C1 segment of cervical spinal cord (tissue), 14 donors: ENCODE measurements around the gene LDLRAD3.
A peak's percentile ranks its signal among the peaks of the same experiment; 100 is the strongest.

Experiments
- DNase-seq, 14 donors: peaks; one replicate each; lab custom pipeline; 2025; lab: John Stamatoyannopoulos, UW

Gene LDLRAD3

DNA sequence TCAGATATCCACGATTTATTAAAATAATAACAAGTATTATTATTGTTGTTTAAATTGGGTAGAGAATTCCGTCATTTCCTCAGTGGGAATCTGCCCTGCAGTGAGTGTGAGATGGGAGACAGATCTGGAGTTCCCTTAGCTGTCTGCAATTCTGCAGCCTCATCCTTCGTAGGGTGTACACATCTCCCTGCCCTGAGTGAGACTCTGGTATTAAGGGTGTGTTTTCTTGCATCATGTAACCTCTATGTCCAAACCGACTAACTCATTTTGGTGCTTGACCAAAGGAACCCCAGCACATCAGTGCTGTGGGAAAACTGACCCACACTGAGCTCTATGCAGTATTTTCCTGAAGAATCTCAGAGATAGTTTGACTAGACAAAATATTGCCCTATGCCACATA is 157.6 kb downstream of the LDLRAD3 start:
- DNase-seq, result no peak

GRCh38 chr11:36102868-36103267 is 159.0 kb downstream of the LDLRAD3 start:
- no peak for DNase-seq

DNA sequence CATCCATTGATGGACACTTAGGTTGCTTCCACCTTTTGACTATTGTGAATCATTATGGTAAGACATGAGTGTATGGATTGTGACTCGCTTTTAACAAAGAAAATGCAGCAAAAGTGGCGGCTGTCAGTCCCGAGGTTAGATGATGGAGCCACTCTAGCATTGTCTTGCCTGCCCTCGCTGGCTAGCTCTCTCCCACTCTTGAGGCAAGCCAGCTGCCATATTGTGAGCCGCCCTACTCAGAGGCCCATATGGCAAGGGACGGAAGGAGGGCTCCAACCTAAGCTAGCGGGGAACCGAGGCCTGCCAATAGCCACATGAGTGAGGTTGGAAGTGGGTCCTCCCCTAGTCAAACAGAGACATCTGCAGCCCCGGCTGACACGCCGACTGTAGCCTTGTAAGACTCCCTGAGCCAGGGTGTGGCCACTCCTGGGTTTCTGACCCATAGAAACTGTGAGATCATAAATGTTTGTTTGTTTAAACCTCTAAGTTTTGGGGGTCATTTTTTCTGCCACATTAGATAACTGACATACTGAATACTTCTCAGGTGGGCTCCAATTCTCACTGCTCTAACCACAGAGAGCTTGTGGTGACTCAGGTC is 160.2 kb downstream of the LDLRAD3 start:
- DNase-seq, result peak in 1 of 14 donors; percentile 21

DNA sequence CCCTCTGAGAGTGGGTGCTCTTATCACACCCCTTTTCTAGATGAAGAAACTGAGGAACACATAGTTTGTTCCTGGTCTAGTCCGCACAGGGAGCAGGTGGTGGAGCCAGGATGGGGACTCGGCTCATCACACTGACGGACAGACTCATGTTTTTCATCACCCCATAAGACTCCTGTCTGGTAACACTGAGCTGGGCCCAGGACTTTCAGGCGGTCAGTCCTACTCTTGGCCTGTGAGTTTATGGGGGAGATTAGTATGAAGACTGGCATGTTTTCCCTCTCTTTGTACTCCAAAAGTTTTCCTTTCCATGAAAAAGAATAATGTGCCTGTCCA is 160.8 kb downstream of the LDLRAD3 start:
- DNase-seq, result no peak

GRCh38 chr11:36105743-36106581 is 162.1 kb downstream of the LDLRAD3 start:
- peak in 5 of 14 donors; percentile 9 to 57 (median 23) for DNase-seq

DNA sequence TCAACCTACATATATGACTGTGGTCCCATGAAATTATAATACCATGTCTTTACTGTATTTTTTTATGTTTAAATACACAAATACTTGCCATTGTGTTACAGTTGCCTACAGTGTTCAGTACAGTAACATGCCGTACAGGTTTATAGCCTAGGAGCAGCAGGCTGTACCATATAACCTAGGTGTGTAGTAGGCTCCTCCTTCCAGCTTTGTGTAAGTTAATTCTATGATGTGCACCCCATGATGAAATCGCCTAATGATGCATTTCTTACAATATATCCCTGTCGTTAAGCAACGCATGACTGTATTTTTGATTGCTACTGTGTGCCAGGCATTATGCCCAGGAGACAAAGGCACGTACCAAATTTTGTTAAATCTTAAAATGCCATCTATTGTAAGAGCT is 163.7 kb downstream of the LDLRAD3 start:
- no peak for DNase-seq

DNA sequence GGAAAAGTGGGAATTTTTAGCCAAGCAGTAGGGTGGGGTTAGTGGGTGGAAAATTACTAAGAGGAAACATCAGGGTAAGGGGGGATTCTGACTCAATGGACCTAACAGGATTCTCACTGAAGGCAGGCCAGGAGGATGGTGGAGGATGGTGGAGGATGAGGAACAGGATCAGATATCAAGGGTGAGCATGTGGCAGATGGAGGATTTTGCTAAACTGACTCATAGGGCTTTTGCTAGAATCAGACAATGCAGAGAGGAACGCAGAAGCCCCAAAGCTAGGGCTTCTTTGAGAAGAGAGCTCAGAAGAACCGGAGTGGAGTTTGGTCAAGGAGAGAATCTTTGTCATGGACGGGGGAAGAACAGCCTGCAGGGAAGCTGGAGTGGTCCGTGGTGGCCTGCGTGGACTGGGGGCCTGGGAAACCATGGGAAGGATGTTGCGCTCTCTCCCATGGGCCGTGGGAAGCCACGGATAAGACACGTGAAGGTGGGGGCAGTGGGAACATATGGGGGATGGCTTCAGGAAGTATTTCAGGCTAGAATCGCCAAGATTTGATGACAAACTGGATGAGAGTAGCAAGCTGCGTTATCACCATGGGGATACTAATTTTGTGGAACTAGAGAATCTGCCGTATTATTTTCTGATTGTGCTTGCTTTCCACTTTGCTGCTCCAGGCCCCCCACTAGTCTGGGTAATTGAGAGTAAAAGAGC is 165.2 kb downstream of the LDLRAD3 start:
- peak in 1 of 14 donors; percentile 25 for DNase-seq

GRCh38 chr11:36109590-36109849 is 165.7 kb downstream of the LDLRAD3 start:
- no peak for DNase-seq

- DNase-seq, result peak in 1 of 14 donors; percentile 50
These were observed 166.2 kb downstream of the LDLRAD3 start for GRCh38 chr11:36109850-36110606.

DNA sequence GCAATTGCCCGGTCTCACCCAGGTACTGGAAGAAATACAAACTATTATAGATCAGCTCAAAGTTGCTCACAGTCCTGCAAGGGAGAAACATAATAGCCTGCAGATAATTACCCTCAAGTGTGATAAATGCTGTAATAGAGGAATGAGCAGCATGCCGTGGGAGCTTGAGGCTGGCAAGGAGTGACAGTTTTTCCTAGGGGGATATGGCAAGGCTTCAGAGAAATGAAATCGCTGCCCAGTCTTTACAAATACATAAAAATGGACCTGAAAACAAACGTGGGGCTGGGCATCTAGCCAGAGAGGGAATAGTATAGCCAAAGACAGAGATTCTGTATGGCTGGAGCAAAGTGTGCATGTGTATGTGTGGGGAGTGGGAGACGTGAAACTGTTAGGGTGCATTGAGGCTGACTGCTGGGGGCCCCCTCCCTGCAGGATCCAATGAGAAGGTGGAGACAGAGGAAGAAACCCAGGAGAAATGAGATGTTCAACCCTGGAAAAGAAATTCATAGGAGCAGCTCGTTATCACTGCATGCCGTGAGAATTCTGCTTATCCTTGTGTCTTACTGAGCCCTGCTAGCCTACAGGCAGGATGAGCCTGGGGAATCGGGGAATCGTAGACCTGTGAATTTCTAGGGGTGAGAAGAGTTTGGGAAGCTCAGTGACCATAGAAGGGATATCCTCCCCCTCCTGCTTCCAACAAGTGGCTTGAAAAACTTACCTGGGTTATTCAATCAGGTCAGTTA is 167.0 kb downstream of the LDLRAD3 start:
- peak in 1 of 14 donors; percentile 45 for DNase-seq

GRCh38 chr11:36114095-36114494 is 170.2 kb downstream of the LDLRAD3 start:
- peak in 1 of 14 donors; percentile 83 for DNase-seq

DNA sequence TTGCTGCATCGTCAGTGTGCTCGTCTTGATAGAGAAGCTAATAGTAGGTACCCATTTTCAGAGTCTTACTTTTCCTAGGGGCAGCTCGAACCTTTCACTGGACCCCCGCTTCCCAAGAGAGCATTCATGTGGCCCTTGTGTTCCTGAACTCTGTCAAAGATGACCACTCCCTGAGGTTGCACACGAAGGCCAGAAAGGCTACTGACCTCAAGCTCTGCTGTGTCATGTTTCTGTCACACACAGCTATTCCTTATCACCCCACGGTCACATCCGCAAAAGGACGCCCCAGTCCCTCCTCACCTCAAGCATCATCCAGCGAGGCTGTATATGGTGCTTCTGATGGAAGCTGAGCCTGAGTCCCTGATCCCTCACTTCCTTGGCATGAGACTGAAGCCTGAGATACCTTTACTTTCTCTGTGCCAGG is 171.5 kb downstream of the LDLRAD3 start:
- no peak for DNase-seq

DNA sequence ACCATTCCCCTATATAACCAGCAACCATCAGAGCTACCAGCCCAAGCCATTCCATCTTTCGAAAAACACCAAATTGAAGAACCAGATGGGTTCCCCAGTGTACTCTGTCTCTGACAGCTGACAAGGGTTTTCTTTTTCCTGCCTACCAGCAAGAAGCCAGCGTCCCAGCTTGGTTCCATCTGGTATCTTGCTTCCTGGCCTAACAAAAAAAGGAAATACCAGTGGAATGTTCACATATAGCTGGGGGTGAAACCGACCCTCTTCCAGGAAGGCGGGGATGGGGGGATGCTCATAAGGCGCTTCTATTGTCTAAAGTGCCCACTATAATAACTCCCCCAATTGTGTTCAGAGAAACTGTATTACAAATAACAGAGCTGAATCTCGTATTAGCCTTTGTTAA is 172.3 kb downstream of the LDLRAD3 start:
- DNase-seq, result peak in 1 of 14 donors; percentile 60

DNA sequence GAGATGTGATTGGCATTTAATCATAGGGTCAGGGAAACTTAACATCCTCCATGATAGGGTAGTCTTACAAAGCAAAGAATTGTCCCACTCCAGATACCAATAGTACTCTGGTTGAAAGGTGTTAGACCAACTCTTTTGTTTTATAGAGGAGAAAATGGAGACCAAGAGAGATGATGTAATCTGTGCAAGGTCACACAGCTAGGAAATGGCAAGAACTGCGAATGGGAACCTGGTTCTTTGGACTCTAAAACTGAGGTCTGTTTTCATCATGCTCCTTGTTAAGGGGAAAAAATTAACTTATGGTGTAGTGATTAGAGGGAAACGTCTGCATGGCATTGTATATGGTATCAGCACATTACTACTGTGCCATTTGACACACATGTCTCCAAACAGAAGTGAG is 174.2 kb downstream of the LDLRAD3 start:
- no peak for DNase-seq

DNA sequence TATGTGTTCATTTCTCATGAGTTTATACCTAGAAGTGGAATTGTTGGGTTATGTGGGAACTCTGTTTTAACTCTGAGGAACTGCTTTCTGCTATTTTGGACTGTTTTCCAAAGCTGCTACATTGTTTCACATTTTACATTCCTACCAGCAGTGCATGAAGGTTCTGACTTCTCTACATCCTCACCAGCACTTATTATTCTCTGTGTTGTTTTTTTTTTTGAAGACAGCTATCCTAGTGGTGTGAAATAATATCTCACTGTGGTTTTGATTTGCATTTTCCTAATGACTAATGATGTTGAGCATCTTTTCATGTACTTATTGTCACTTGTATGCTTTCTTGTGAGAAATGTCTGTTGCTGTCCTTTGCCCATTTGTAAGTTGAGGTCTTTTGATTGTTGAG is 175.4 kb downstream of the LDLRAD3 start:
- DNase-seq, result no peak

DNA sequence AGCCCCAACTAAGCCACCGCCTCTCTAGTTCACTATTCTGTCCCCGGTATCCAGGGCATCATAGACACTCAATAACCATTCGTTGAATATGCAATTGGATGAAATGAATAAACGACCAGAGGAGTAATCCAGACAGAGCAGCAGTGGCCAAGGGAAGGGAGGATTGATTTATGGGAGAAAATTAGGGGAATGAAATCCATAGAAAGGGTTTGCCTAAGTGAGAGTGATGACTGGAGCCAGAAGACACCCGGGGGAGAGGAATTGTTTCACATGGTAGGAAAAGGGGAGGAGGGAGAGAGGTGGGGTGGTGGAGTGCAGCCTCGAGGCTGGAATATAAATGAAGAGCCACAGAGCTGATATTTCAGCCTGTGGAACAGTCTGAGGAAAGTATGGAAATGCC is 177.2 kb downstream of the LDLRAD3 start:
- no peak for DNase-seq

GRCh38 chr11:36122671-36123070 is 178.8 kb downstream of the LDLRAD3 start:
- no peak for DNase-seq

DNA sequence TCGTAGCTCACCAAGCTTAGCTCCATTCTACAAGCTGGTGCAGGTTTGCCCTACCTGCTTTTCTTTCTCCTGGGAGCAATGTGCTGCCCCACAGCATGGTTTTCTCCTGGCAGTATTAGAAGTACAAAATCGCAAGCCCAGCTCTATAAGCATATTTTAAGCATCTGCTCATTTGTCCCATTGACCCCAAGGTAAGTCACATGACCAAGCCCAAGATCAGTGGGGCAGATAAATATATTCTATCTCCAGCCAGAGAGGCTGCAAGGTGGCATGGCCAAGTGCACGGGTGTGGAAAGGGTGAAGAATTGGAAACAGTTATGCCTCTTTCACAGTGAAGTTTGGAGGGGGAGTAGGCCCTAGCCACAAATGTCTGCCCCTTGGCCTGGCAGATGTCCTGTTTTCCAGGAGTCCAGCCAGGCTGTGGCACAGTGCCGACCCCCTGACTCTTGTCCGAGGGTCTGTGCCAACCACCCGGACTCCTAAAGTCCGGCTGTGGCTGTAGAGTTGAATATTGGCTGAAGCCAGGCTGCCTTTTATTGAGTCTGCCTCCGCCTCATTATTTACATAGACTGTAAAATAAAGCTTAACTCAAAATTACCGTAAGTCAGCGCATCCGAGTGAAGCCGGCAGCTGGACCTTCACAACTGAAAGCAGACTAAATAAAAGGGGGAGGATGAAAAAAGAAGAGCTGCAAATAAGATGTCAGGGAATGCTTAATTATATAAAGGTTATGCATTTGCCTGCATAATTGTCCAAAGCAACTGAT is 179.7 kb downstream of the LDLRAD3 start:
- DNase-seq, result peak in 10 of 14 donors; percentile 37 to 80 (median 56)

GRCh38 chr11:36126678-36127077 is 182.8 kb downstream of the LDLRAD3 start:
- peak in 1 of 14 donors; percentile 2 for DNase-seq

- no peak for DNase-seq
These were observed 183.7 kb downstream of the LDLRAD3 start for GRCh38 chr11:36127550-36127949.

- DNase-seq, result no peak
These were observed 186.1 kb downstream of the LDLRAD3 start for GRCh38 chr11:36129955-36130354.
